Measurements from ENCODE around the gene NTRK3.

NTRK3 gene

GRCh38 chr15:88049506-88049905 lies 207.0 kb downstream of the NTRK3 start:
- ChIA-PET POLR2A (no interaction called here), CTCF (interaction anchor here (0.6 kb wide), 1 partner anchor 8 kb away, joined by 4 read pairs; no protein-coding TSS in a partner anchor)
- no peak for DNase-seq (ENCODE audit: extremely low spot score)
- TF ChIP-seq SP1 (IDR thresholded peaks at IDR 0.05), result no peak
- TF ChIP-seq BHLHE40 (IDR thresholded peaks at IDR 0.05; ENCODE audit: borderline replicate concordance), result no peak
- TF ChIP-seq FOXA1 (IDR thresholded peaks at IDR 0.05), result no peak
- TF ChIP-seq PKNOX1 (IDR thresholded peaks at IDR 0.05), result no peak
- TF ChIP-seq HDGF (IDR thresholded peaks at IDR 0.05; ENCODE audit: borderline replicate concordance), result no peak
- TF ChIP-seq FOXM1 (IDR thresholded peaks at IDR 0.05; ENCODE audit: borderline replicate concordance), result no peak
- TF ChIP-seq TARDBP (IDR thresholded peaks at IDR 0.05), result no peak

- POLR2A ChIA-PET, result no interaction called here
- CTCF ChIA-PET, result no interaction called here
- no peak for DNase-seq (ENCODE audit: extremely low spot score)
- no peak for TF ChIP-seq BHLHE40 (IDR thresholded peaks at IDR 0.05; ENCODE audit: borderline replicate concordance)
- TF ChIP-seq FOXA1 (IDR thresholded peaks at IDR 0.05), result no peak
- no peak for TF ChIP-seq LEF1 (IDR thresholded peaks at IDR 0.05; ENCODE audit: borderline replicate concordance)
- TF ChIP-seq TARDBP (IDR thresholded peaks at IDR 0.05), result no peak
- no peak for TF ChIP-seq CTBP1 (IDR thresholded peaks at IDR 0.05; ENCODE audit: borderline replicate concordance)
These were observed 207.8 kb downstream of the NTRK3 start for GRCh38 chr15:88048755-88049154.

DNA sequence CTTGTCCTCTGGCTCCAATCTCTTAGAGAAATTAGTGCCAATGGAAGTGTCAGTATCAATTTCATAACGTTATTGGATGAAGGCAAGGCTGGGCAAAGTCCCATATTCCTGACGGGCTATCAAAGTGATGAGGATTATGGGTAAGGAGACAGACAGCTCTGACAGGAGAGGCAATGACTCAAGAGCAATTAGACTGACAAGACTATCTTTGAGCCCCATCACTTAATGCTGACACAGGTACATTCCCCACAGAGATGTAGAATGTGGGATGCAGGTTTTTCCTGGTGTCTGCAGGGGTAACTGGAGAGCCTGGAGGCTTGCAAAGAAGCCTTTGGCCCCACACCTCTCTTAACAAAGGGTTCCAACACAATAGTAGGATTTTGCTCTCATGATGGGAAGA lies 208.3 kb downstream of the NTRK3 start:
- POLR2A ChIA-PET, result no interaction called here
- TF ChIP-seq BHLHE40 (IDR thresholded peaks at IDR 0.05; ENCODE audit: borderline replicate concordance) (no peak), ELF4 (IDR thresholded peaks at IDR 0.05) (no peak), ZNF384 (IDR thresholded peaks at IDR 0.05) (no peak), HDGF (IDR thresholded peaks at IDR 0.05; ENCODE audit: borderline replicate concordance) (no peak), LEF1 (IDR thresholded peaks at IDR 0.05; ENCODE audit: borderline replicate concordance) (no peak)
- CTCF ChIA-PET, result no interaction called here
- DNase-seq (ENCODE audit: extremely low spot score), result no peak

DNA sequence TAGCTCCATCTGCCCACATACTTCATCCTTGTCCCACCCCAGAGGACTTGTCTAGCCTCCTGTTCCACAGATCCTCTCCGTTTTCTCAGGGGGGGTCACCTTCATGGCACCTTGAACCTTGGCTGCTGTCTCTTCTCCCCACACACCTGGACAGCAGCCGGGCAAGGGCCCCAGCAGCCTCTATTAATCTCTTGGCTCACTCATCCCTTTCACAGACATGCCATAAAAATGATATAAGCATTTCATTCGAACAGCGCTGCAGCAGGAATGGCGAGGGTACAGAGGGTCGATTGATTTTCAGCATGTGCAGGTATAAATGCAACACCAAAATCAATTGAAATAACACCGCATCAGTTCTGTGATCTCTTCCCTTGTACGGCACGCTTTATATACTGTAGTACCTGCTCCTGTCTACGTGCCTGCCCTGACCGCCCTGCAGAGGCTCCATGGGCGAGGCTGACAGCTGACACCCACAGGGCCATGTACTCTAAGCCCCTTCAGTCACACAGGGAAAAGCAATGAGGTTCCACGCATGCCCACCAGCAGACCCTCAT lies 209.9 kb downstream of the NTRK3 start:
- no peak for DNase-seq (ENCODE audit: extremely low spot score)
- CTCF ChIA-PET, result no interaction called here
- no peak for TF ChIP-seq ZNF384 (IDR thresholded peaks at IDR 0.05)
- no peak for TF ChIP-seq HDGF (IDR thresholded peaks at IDR 0.05; ENCODE audit: borderline replicate concordance)
- no peak for TF ChIP-seq SP1 (IDR thresholded peaks at IDR 0.05)
- TF ChIP-seq NFRKB (IDR thresholded peaks at IDR 0.05), result no peak
- no peak for TF ChIP-seq FOXA1 (IDR thresholded peaks at IDR 0.05)
- no peak for TF ChIP-seq LEF1 (IDR thresholded peaks at IDR 0.05; ENCODE audit: borderline replicate concordance)
- TF ChIP-seq ARNT (IDR thresholded peaks at IDR 0.05), result no peak
- TF ChIP-seq SUZ12 (IDR thresholded peaks at IDR 0.05), result no peak
- TF ChIP-seq BHLHE40 (IDR thresholded peaks at IDR 0.05; ENCODE audit: borderline replicate concordance), result no peak
- no peak for TF ChIP-seq FOXK2 (IDR thresholded peaks at IDR 0.05)
- TF ChIP-seq ELF4 (IDR thresholded peaks at IDR 0.05), result no peak
- no peak for TF ChIP-seq PKNOX1 (IDR thresholded peaks at IDR 0.05)
- TF ChIP-seq TARDBP (IDR thresholded peaks at IDR 0.05), result no peak
- TF ChIP-seq L3MBTL2 (conservative IDR thresholded peaks at IDR 0.05), result no peak
- TF ChIP-seq CTBP1 (IDR thresholded peaks at IDR 0.05; ENCODE audit: borderline replicate concordance), result no peak
- no peak for TF ChIP-seq FOXM1 (IDR thresholded peaks at IDR 0.05; ENCODE audit: borderline replicate concordance)
- POLR2A ChIA-PET, result no interaction called here

DNA sequence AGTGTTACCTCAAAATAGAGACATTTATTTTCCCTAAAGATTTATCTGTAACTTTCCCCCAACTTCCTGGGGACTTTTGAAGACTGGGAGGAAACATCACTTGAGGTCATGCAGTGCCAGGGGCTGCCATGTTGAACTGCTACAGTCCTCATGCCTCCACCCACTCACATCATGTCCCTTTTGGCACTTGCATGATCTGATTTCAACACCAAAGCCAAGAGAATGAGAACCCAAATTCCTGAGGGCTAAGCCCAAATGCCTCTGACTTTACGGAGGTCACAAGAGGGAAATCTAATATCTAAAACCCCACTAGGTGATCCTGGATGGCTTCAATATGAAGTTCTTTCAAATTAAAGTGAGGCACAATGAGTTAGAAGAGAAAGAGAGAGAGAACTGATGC lies 213.1 kb downstream of the NTRK3 start:
- ChIA-PET CTCF (no interaction called here), POLR2A (no interaction called here)
- TF ChIP-seq L3MBTL2 (conservative IDR thresholded peaks at IDR 0.05) (no peak), ZNF384 (IDR thresholded peaks at IDR 0.05) (no peak), ARNT (IDR thresholded peaks at IDR 0.05) (no peak), TARDBP (IDR thresholded peaks at IDR 0.05) (no peak), SUZ12 (IDR thresholded peaks at IDR 0.05) (no peak), NFRKB (IDR thresholded peaks at IDR 0.05) (no peak), SP1 (IDR thresholded peaks at IDR 0.05) (no peak), FOXA1 (IDR thresholded peaks at IDR 0.05) (no peak), HDGF (IDR thresholded peaks at IDR 0.05; ENCODE audit: borderline replicate concordance) (no peak), CTBP1 (IDR thresholded peaks at IDR 0.05; ENCODE audit: borderline replicate concordance) (no peak), PKNOX1 (IDR thresholded peaks at IDR 0.05) (no peak), LEF1 (IDR thresholded peaks at IDR 0.05; ENCODE audit: borderline replicate concordance) (no peak)
- DNase-seq (ENCODE audit: extremely low spot score), result no peak

- CTCF ChIA-PET, result interaction anchor here (0.6 kb wide), 1 partner anchor 629 kb away, joined by 4 read pairs; no protein-coding TSS in a partner anchor
- TF ChIP-seq LEF1 (IDR thresholded peaks at IDR 0.05; ENCODE audit: borderline replicate concordance) (no peak), SP1 (IDR thresholded peaks at IDR 0.05) (no peak), BHLHE40 (IDR thresholded peaks at IDR 0.05; ENCODE audit: borderline replicate concordance) (no peak), NFRKB (IDR thresholded peaks at IDR 0.05) (no peak), SUZ12 (IDR thresholded peaks at IDR 0.05) (no peak), PKNOX1 (IDR thresholded peaks at IDR 0.05) (no peak), TARDBP (IDR thresholded peaks at IDR 0.05) (no peak), FOXM1 (IDR thresholded peaks at IDR 0.05; ENCODE audit: borderline replicate concordance) (no peak), FOXK2 (IDR thresholded peaks at IDR 0.05) (no peak), ARNT (IDR thresholded peaks at IDR 0.05) (no peak), FOXA1 (IDR thresholded peaks at IDR 0.05) (no peak), CTBP1 (IDR thresholded peaks at IDR 0.05; ENCODE audit: borderline replicate concordance) (no peak), HDGF (IDR thresholded peaks at IDR 0.05; ENCODE audit: borderline replicate concordance) (no peak), ELF4 (IDR thresholded peaks at IDR 0.05) (no peak)
- no peak for DNase-seq (ENCODE audit: extremely low spot score)
- POLR2A ChIA-PET, result no interaction called here
These were observed 214.5 kb downstream of the NTRK3 start for GRCh38 chr15:88042047-88042446.

Measured in HEK293T (cell line).